Osteoblast (primary cell): ENCODE data around the gene USP53. TPM values are rescaled to one million over a fixed set of nuclear protein-coding genes. Genes with fewer than 3 reads are reported as not detected.

Source experiments
- DNase-seq: peaks from one replicate; pipeline ENCODE4 v3.0.0; 2011; ENCODE audit warnings: low spot score, mixed read lengths; ENCODE audit not compliant: insufficient read length; ENCODE audit errors: missing footprints
- H2AFZ ChIP-seq: 2 replicates; pipeline ENCODE4 v1.6.0; 2011; ENCODE audit warnings: mild to moderate bottlenecking, low read length
- H3K27ac ChIP-seq: 2 replicates; pipeline ENCODE4 v1.5.1; 2011; ENCODE audit warnings: mild to moderate bottlenecking, low read depth, low read length, moderate library complexity
- H3K27me3 ChIP-seq: 2 replicates; pipeline ENCODE4 v1.6.0; 2012; ENCODE audit warnings: mild to moderate bottlenecking, control low read depth, inconsistent platforms, low read length, moderate library complexity; ENCODE audit not compliant: insufficient read depth
- H3K36me3 ChIP-seq: 2 replicates; pipeline ENCODE4 v1.5.1; 2011; ENCODE audit warnings: mild to moderate bottlenecking, low read length, control low read depth, moderate library complexity; ENCODE audit not compliant: insufficient read depth
- H3K4me1 ChIP-seq: 2 replicates; pipeline ENCODE4 v1.5.1; 2011; ENCODE audit warnings: mild to moderate bottlenecking, low read length, control low read depth, moderate library complexity; ENCODE audit not compliant: insufficient read depth
- H3K4me2 ChIP-seq: 2 replicates; pipeline ENCODE4 v1.6.0; 2011; ENCODE audit warnings: mild to moderate bottlenecking, low read length; ENCODE audit not compliant: insufficient read depth
- H3K4me3 ChIP-seq: fragments of 200-600 bp; sonication (generic); 3 replicates; pipeline ENCODE4 v1.5.1; 2012; ENCODE audit warnings: mild to moderate bottlenecking, low read length, inconsistent platforms; ENCODE audit not compliant: insufficient read depth
- H3K79me2 ChIP-seq: 2 replicates; pipeline ENCODE4 v1.6.0; 2012; ENCODE audit warnings: mild to moderate bottlenecking, low read length, control low read depth, inconsistent platforms; ENCODE audit not compliant: insufficient read depth
- H3K9me3 ChIP-seq: 2 replicates; pipeline ENCODE4 v1.5.1; 2011; ENCODE audit warnings: low read depth, low read length, control low read depth
- H4K20me1 ChIP-seq: 2 replicates; pipeline ENCODE4 v1.6.0; 2012; ENCODE audit warnings: mild to moderate bottlenecking, low read length, control low read depth; ENCODE audit not compliant: insufficient read depth
- CTCF ChIP-seq: IDR thresholded peaks from 2 replicates; pipeline ENCODE4 v1.5.1; 2011; ENCODE audit warnings: mild to moderate bottlenecking, low read depth, low read length, moderate library complexity; ENCODE audit errors: extremely low read depth
- total RNA-seq: library from RNA; depleted of rRNA; stranded (reverse); fragments of >200 nt; gene quantifications from 2 replicates; pipeline ENCODE4 v1.2.3, GENCODE V29; 2012

The USP53 gene
- total RNA-seq, 1 donor: 61.9 TPM

GRCh38 chr4:119191505-119191904 is 21.0 kb upstream of the USP53 start:
- no peak overlapping the region for H3K4me3 ChIP-seq
- no peaks in the 10 kb centered on the region for H3K27me3 ChIP-seq
- H4K20me1 ChIP-seq: no peaks in the 10 kb centered on the region
- H3K9me3 ChIP-seq: no peaks in the 10 kb centered on the region
- H3K36me3 ChIP-seq: no peaks in the 10 kb centered on the region
- H3K79me2 ChIP-seq: no peaks in the 10 kb centered on the region
- no peak for TF ChIP-seq CTCF
- H3K4me2 ChIP-seq: no peak overlapping the region
- H2AFZ ChIP-seq: no peak overlapping the region
- DNase-seq: no peak
- H3K4me1 ChIP-seq: no peaks in the 10 kb centered on the region
- H3K27ac ChIP-seq: no peak overlapping the region

- no peak for TF ChIP-seq CTCF
- no peaks in the 10 kb centered on the region for H4K20me1 ChIP-seq
Observed at GRCh38 chr4:119197772-119198212, 14.7 kb upstream of the USP53 start.

GRCh38 chr4:119204916-119205315 is 7.6 kb upstream of the USP53 start:
- no peak overlapping the region for H3K4me2 ChIP-seq
- H3K4me3 ChIP-seq: no peak overlapping the region
- no peak for TF ChIP-seq CTCF
- no peaks in the 10 kb centered on the region for H3K79me2 ChIP-seq
- no peak for DNase-seq
- H3K4me1 ChIP-seq: peaks cover 20% of the 10 kb centered on the region
- no peaks in the 10 kb centered on the region for H3K36me3 ChIP-seq
- H3K27ac ChIP-seq: no peak overlapping the region
- no peaks in the 10 kb centered on the region for H3K9me3 ChIP-seq
- H4K20me1 ChIP-seq: no peaks in the 10 kb centered on the region
- H3K27me3 ChIP-seq: no peaks in the 10 kb centered on the region
- peak overlapping the region; percentile 76 for H2AFZ ChIP-seq

More at GRCh38 chr4:119197772-119198212, 14.7 kb upstream of the USP53 start:
- H3K4me2 ChIP-seq: no peak overlapping the region
- no peak overlapping the region for H2AFZ ChIP-seq
- DNase-seq: no peak
- no peaks in the 10 kb centered on the region for H3K36me3 ChIP-seq
- no peaks in the 10 kb centered on the region for H3K79me2 ChIP-seq
- H3K4me1 ChIP-seq: no peaks in the 10 kb centered on the region
- H3K27ac ChIP-seq: no peak overlapping the region
- H3K27me3 ChIP-seq: no peaks in the 10 kb centered on the region
- no peak overlapping the region for H3K4me3 ChIP-seq
- H3K9me3 ChIP-seq: no peaks in the 10 kb centered on the region

- Histone ChIP-seq H2AFZ (no peak overlapping the region), H3K36me3 (no peaks in the 10 kb centered on the region), H3K27me3 (no peaks in the 10 kb centered on the region), H3K27ac (no peak overlapping the region), H3K79me2 (no peaks in the 10 kb centered on the region), H3K4me2 (no peak overlapping the region), H4K20me1 (no peaks in the 10 kb centered on the region), H3K4me3 (no peak overlapping the region), H3K4me1 (peaks cover 20% of the 10 kb centered on the region), H3K9me3 (no peaks in the 10 kb centered on the region)
- TF ChIP-seq CTCF: no peak
- DNase-seq: no peak
Observed at GRCh38 chr4:119205690-119206089, 6.8 kb upstream of the USP53 start.
